Muscle of back (tissue), 13 donors: Measurements from ENCODE around the gene RPL36AL. TPM values are rescaled to one million over a fixed set of nuclear protein-coding genes. Genes with fewer than 3 reads are reported as not detected.
"Not testable (repeated sequence)": the region's sequence is repeated elsewhere in the genome, so short reads cannot be mapped to it uniquely, and the experiment has no call there.

ENCODE experiments used
- DNase-seq, 3 donors: peaks; one replicate each; pipeline versions ENCODE4 v3.0.0 to v3.0.0-alpha.2; 2013
- long read RNA-seq, 9 donors: transcript quantifications; one replicate each; lab custom pipeline, GENCODE V29; 2026
- polyA plus RNA-seq, 10 donors: library from polyadenylated mRNA; unstranded; fragments of 120-200 nt; gene quantifications; one replicate each; pipeline ENCODE4 v1.2.1, GENCODE V29; 2013; ENCODE audit not compliant: insufficient read length in 10 of 10

Gene RPL36AL
- 100 to 1,000 TPM; 148 to 232 (median 175) TPM for polyA plus RNA-seq
- long read RNA-seq, donor 1, transcript RPL36AL-201 (2 exons, 746 nt) = major isoform, 179 of 197 reads
- long read RNA-seq, donor 1, partial matches to known transcripts = 18 of 197 reads
- long read RNA-seq, donor 1, other reads (novel, unspliced or antisense) = 0 of 197 reads
- long read RNA-seq, donor 2, transcript RPL36AL-201 (2 exons, 746 nt) = major isoform, 133 of 133 reads
- long read RNA-seq, donor 2, partial matches to known transcripts = 0 of 133 reads
- long read RNA-seq, donor 2, other reads (novel, unspliced or antisense) = 0 of 133 reads
- long read RNA-seq, donor 3 = 0 reads
- long read RNA-seq, donor 4, transcript RPL36AL-201 (2 exons, 746 nt) = major isoform, 144 of 144 reads
- long read RNA-seq, donor 4, partial matches to known transcripts = 0 of 144 reads
- long read RNA-seq, donor 4, other reads (novel, unspliced or antisense) = 0 of 144 reads
- long read RNA-seq, donor 5, transcript RPL36AL-201 (2 exons, 746 nt) = major isoform, 198 of 198 reads
- long read RNA-seq, donor 5, partial matches to known transcripts = 0 of 198 reads
- long read RNA-seq, donor 5, other reads (novel, unspliced or antisense) = 0 of 198 reads
- long read RNA-seq, donor 6, transcript RPL36AL-201 (2 exons, 746 nt) = major isoform, 141 of 168 reads
- long read RNA-seq, donor 6, partial matches to known transcripts = 27 of 168 reads
- long read RNA-seq, donor 6, other reads (novel, unspliced or antisense) = 0 of 168 reads
- long read RNA-seq, donor 7, transcript RPL36AL-201 (2 exons, 746 nt) = major isoform, 103 of 103 reads
- long read RNA-seq, donor 7, partial matches to known transcripts = 0 of 103 reads
- long read RNA-seq, donor 7, other reads (novel, unspliced or antisense) = 0 of 103 reads
- long read RNA-seq, donor 8, transcript RPL36AL-201 (2 exons, 746 nt) = major isoform, 116 of 116 reads
- long read RNA-seq, donor 8, partial matches to known transcripts = 0 of 116 reads
- long read RNA-seq, donor 8, other reads (novel, unspliced or antisense) = 0 of 116 reads
- long read RNA-seq, donor 9, transcript RPL36AL-201 (2 exons, 746 nt) = major isoform, 29 of 29 reads
- long read RNA-seq, donor 9, partial matches to known transcripts = 0 of 29 reads
- long read RNA-seq, donor 9, other reads (novel, unspliced or antisense) = 0 of 29 reads

DNA sequence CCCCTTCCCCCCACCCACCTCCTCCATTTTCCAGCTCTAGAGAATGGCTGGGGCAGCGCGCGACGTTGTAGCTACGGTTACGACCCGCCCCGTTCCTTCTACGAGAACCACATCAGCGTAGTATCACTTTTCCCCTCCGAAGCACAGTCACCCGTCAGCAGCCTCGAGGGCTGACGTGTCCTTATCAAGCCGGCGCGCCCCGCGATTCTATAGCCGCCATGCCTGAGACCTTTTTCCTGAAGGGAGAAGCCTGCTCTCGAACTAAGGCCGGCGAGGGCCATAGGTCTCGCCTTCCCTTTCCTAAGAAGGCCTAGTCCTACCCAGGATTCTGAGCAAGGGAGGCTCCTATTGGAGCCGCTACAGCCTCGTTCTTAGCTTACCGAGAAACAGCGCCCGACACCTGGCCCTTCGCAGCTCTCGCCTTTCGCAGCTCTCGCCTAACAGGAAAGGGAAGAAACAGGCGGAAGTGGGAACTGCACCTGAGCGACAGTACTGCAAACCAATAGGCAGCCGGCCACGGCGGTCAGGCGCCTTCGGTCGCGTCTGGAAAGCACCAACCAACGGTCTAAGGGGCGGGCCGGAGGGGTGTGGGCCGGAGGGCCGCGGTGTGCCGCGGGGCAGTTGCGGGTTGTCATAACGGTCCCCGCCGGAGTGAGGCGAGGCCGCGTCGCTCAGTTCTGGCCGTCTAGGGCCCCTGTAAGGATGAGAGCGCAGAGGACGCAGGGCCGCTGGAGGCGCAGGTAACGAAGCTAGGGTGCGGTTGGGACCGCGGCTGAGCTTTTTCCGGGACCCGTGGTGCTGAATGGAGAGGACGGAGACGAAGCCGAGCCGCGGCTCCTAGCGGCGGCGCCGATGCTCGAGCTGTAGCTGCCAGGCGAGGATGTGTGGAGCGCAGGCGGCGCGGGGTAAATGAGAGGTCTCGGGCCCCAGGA, at the start of gene RPL36AL, which contains the start of gene MGAT2:
Gene RPL36AL (minus strand): TSS at position 445 of the 932 bp plus-strand sequence. CDS start 1,522 bp downstream, outside the sequence.
Gene MGAT2 (plus strand): TSS at position 618 of the 932 bp plus-strand sequence. CDS start 470 bp downstream, outside the sequence.
- peak; percentile 99 to 100 (median 99) for DNase-seq

- DNase-seq = no peak
Measured at GRCh38 chr14:49659526-49660455, 39.4 kb upstream of the RPL36AL start.

DNA sequence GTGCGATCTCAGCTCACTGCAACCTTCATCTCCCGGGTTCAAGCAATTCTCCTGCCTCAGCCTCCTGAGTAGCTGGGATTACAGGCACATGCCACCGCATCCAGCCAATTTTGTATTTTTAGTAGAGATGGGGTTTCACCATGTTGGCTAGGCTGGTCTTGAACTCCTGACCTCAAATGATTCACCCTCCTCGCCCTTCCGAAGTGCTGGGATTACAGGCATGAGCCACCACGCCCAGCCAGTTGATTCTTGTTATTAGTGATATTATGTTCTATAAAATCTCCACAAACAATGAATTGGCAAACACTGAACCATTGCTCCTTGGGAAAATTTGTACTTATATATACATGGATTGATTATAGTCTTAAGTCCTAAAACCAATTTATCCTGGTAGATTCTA, 37.1 kb upstream of the RPL36AL start:
- not testable (repeated sequence) for DNase-seq

DNA sequence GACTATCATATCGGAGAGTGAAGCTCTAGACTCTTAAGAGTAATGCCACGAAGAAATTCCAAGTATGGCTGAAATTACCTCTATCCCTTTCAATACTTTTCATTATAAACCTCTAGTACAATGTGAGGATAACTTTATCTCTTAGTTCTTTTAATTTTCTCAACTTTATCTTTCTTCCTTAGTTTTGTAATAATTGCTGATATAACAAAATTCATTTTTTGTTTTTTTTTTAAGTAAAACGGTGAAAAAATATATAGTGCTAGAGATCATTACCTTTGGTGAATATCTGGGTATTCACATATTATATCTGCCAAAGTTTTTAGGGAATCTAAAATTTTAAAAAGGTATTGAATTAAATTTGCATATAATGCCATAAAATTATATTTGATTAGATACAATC, 34.1 kb upstream of the RPL36AL start:
- DNase-seq = no peak

- DNase-seq = no peak
Measured at GRCh38 chr14:49653508-49653907, 33.1 kb upstream of the RPL36AL start.

DNA sequence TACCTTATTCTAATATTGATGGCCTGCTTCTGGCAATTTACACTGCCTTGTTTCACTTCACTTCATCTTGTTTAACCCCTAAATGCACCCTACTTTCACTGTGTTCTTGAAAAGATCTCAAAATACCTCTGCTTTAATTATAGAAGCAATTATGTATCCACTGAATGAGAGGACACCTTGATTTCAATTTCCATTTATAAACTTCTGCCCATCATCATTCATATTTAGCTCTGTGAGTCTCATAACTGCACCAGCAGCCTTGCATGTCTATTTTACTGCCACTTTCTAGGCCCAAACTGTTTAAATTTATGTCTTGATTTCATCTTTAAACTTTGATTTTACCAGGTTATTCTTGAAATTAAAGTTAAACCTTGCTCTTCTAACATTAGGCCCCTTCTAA, 21.7 kb upstream of the RPL36AL start:
- DNase-seq = no peak

- DNase-seq = no peak
Measured at GRCh38 chr14:49641697-49642129, 21.3 kb upstream of the RPL36AL start.

GRCh38 chr14:49640540-49641417, 20.4 kb upstream of the RPL36AL start:
- no peak for DNase-seq

- no peak for DNase-seq
Measured at GRCh38 chr14:49637534-49638078, 17.2 kb upstream of the RPL36AL start.

GRCh38 chr14:49636866-49637265, 16.4 kb upstream of the RPL36AL start:
- DNase-seq = no peak

DNA sequence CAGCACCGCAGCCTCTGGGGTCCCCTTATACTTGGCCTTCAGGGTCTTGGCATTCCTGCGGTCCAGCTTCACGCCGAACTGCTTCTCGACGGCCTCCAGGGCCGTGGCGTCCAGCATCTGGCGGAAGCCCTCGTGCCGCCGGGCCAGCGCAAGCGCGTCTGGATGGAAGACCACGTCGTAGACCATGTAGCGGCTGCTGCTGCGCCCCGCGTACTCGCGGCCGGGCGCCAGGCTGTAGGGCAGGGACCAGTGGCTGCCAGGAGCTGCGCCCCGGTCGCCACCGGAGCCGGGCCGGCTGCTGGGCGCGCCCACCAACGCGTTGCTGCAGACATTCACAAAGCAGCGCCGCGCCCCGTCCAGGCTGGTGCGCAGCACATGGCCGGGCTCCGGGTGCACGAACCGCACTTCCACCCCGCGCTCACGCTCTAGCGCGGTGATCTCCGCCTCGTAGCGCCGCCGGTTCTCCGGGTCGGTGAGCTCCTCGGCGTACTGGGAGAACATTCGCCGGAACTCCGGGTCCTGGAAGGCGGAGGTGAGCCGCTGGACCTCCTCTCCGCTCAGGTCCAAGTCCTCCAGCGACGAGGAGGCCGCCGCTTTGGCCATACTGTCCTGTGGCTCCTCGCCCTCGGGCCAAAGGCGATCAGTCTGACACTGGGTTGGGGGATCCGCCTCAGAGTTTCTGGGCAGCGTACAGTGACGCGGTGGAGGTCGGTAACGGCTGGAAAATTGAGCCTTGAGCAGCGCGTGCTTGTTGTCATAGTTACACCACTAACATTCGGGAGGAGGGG, 14.3 kb upstream of the RPL36AL start, which contains the start of gene DNAAF2:
Gene DNAAF2 (minus strand): TSS at position 698 of the 788 bp plus-strand sequence. CDS start 95 bp downstream, at position 603.
- peak; percentile 63 to 91 (median 76) for DNase-seq

DNA sequence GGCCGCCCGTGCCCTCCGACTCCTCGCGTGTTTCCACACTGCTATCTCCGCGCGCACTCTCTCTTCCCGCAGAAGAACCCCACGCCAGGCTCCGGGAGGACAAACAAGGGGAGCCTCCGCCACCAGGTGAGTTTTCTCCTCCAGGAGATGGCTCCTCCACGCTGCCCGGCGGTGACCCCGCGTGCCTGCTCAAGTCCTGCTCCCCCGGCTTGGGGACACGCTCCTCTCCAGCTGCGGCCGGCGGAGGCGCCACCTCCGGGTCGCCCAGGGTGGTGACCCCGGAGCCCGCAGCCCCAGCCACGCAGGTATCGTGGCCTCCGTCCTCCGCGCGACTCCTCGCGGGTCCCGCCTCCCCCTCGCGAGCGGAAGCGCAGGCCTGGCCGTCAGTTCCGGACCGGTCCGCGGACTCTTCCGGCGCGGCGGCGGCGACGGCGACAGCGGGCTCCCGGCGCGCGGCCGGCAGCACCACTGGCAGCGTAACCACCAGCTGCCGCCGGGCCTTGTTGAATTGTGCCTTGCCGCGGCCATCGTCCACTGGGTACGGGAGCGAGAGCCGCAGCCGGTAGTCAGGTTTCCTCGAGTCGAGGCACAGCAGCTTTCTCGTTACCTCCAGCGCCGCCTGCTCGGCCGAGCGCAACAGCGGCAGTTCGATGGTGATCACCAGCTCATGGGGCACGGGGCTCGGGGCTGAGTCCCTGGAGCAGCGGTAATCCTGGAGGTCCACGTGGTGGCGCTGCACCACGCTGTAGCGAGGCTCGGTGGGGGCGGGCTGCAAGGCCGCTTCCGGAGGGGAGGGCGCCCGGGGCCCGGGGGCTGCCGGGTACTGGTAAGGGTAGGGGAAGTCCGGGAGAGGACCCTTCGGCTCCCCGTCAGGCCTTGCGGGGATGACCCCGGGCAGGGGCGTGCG, 13.5 kb upstream of the RPL36AL start:
- DNase-seq = peak; percentile 95 to 98 (median 96)

DNA sequence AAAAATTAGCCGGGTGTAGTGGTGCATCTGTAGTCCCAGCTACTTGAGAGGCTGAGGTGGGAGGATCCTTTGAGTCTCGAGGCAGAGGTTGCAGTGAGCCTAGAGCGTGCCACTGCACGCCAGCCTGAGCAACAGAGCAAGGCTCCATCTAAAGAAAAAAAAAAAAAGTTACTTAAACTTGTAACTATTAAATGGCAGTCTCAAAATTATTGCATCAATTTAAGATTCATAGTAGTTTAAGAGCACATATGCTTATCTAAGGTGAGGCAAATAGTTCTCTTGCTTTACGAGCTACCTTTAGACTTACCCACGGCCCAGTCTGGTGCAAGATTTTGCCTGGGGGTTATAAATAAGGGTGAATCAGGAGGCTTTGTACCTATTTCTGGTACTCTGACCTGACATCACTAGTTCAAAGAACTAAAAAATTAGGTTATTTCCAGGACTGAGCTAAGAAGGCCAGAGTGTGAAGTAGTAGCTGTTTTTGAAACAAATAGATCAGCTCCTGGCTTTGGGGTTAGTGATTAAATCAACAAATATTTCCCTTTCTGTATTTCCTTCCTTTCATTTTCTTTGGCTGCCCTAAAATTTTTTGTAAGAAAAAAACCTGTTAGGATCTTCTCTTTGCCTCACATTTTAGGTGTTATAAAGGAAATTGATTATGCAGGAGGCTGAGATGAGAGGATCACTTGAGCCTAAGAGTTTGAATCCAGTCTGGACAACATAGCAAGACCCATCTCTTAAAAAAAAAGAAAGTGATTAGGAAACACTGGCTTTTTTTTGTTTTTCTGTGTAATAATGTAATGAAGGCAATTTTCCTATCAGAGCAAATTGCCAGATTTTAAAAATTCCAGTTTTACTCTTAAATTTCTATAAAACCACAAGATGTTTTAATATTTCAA, 3.8 kb upstream of the RPL36AL start:
- no peak for DNase-seq

- DNase-seq = no peak
Measured at GRCh38 chr14:49623387-49623786, 3.0 kb upstream of the RPL36AL start.
